ENCODE data around the gene DSTN. TPM values are rescaled to one million over a fixed set of nuclear protein-coding genes. Genes with fewer than 3 reads are reported as not detected.

The DSTN gene
- total and polyA plus RNA-seq, 4 donors, result 1,041 to 5,298 (median 2,110) TPM

GRCh38 chr20:17608701-17609497 lies 39.0 kb downstream of the DSTN start:
- Histone ChIP-seq H3K4me1 (ENCODE audit: control insufficient read depth in 1 of 2, insufficient read depth in 2 of 2, low read length in 2 of 2) (peaks cover 0 to 3% of the 10 kb centered on the region in 2 donors), H3K9me3 (ENCODE audit: control insufficient read depth, low read length) (no peaks in the 10 kb centered on the region), H3K27ac (ENCODE audit: low read depth in 1 of 2, low read length in 2 of 2) (no peak overlapping the region), H3K4me3 (ENCODE audit: low read length in 2 of 2) (no peak overlapping the region), H3K36me3 (ENCODE audit: control insufficient read depth in 1 of 2, insufficient read depth in 2 of 2, low read length in 1 of 2) (peaks cover 2 to 8% of the 10 kb centered on the region in 2 donors), H3K27me3 (ENCODE audit: control insufficient read depth in 1 of 2, insufficient read depth in 2 of 2, low read length in 1 of 2) (no peaks in the 10 kb centered on the region)
- intact Hi-C loops (cut with DNase I), result no loop called here
- no peak for ATAC-seq (ENCODE audit: low FRiP score)
- 60 to 63% methylated on average over 3 of the region's 3 CpGs for WGBS, 2 donors
- DNase-seq, result no peak

- ATAC-seq (ENCODE audit: low FRiP score), result no peak
- no peaks in the 10 kb centered on the region for H3K27me3 ChIP-seq (ENCODE audit: control insufficient read depth in 1 of 2, insufficient read depth in 2 of 2, low read length in 1 of 2)
- WGBS, 2 donors, result 57 to 65% methylated on average over 8 of the region's 8 CpGs
- no peaks in the 10 kb centered on the region for H3K9me3 ChIP-seq (ENCODE audit: control insufficient read depth, low read length)
- intact Hi-C loops (cut with DNase I), result loop anchor here (2.0 to 5.0 kb wide), 3 partner anchors 37 to 73 kb away; partner anchors contain the start of gene DSTN (in 1 of the 2)
- peaks cover 2 to 6% of the 10 kb centered on the region in 2 donors for H3K36me3 ChIP-seq (ENCODE audit: control insufficient read depth in 1 of 2, insufficient read depth in 2 of 2, low read length in 1 of 2)
- no peak for DNase-seq
- no peak overlapping the region for H3K4me3 ChIP-seq (ENCODE audit: low read length in 2 of 2)
- peaks cover 0 to 3% of the 10 kb centered on the region in 2 donors for H3K4me1 ChIP-seq (ENCODE audit: control insufficient read depth in 1 of 2, insufficient read depth in 2 of 2, low read length in 2 of 2)
- H3K27ac ChIP-seq (ENCODE audit: low read depth in 1 of 2, low read length in 2 of 2), result peak overlapping the region in 1 of 2 donors; percentile 34
These were observed 40.0 kb downstream of the DSTN start for GRCh38 chr20:17609811-17610377.

- Histone ChIP-seq H3K27ac (ENCODE audit: low read depth in 1 of 2, low read length in 2 of 2) (peak overlapping the region in 1 of 2 donors; percentile 14), H3K36me3 (ENCODE audit: control insufficient read depth in 1 of 2, insufficient read depth in 2 of 2, low read length in 1 of 2) (peaks cover 0 to 2% of the 10 kb centered on the region in 2 donors), H3K4me1 (ENCODE audit: control insufficient read depth in 1 of 2, insufficient read depth in 2 of 2, low read length in 2 of 2) (no peaks in the 10 kb centered on the region), H3K4me3 (ENCODE audit: low read length in 2 of 2) (no peak overlapping the region), H3K27me3 (ENCODE audit: control insufficient read depth in 1 of 2, insufficient read depth in 2 of 2, low read length in 1 of 2) (no peaks in the 10 kb centered on the region), H3K9me3 (ENCODE audit: control insufficient read depth, low read length) (no peaks in the 10 kb centered on the region)
- peak; percentile 68 to 77 for DNase-seq
- ATAC-seq (ENCODE audit: low FRiP score), result peak; percentile 1
- 33 to 34% methylated on average over 19 of the region's 19 CpGs for WGBS, 2 donors
- intact Hi-C loops (cut with DNase I), result loop anchor here (2.0 to 5.0 kb wide), 3 partner anchors 38 to 74 kb away; partner anchors contain the start of gene DSTN (in 1 of the 2)
These were observed 40.9 kb downstream of the DSTN start for GRCh38 chr20:17610566-17611289.

GRCh38 chr20:17611290-17611539 lies 41.3 kb downstream of the DSTN start:
- Histone ChIP-seq H3K27ac (ENCODE audit: low read depth in 1 of 2, low read length in 2 of 2) (peak overlapping the region in 1 of 2 donors; percentile 14), H3K9me3 (ENCODE audit: control insufficient read depth, low read length) (no peaks in the 10 kb centered on the region), H3K27me3 (ENCODE audit: control insufficient read depth in 1 of 2, insufficient read depth in 2 of 2, low read length in 1 of 2) (no peaks in the 10 kb centered on the region), H3K36me3 (ENCODE audit: control insufficient read depth in 1 of 2, insufficient read depth in 2 of 2, low read length in 1 of 2) (peaks cover 0 to 2% of the 10 kb centered on the region in 2 donors), H3K4me1 (ENCODE audit: control insufficient read depth in 1 of 2, insufficient read depth in 2 of 2, low read length in 2 of 2) (no peaks in the 10 kb centered on the region), H3K4me3 (ENCODE audit: low read length in 2 of 2) (no peak overlapping the region)
- ATAC-seq (ENCODE audit: low FRiP score) (peak; percentile 6), DNase-seq (no peak)
- intact Hi-C loops (cut with DNase I), result loop anchor here (2.0 to 5.0 kb wide), 3 partner anchors 38 to 74 kb away; partner anchors contain the start of gene DSTN (in 1 of the 2)
- WGBS, 2 donors, result 28 to 44% methylated on average over 6 of the region's 6 CpGs

- no peaks in the 10 kb centered on the region for H3K4me1 ChIP-seq (ENCODE audit: control insufficient read depth in 1 of 2, insufficient read depth in 2 of 2, low read length in 2 of 2)
- H3K4me3 ChIP-seq (ENCODE audit: low read length in 2 of 2), result no peak overlapping the region
- no peaks in the 10 kb centered on the region for H3K9me3 ChIP-seq (ENCODE audit: control insufficient read depth, low read length)
- H3K27ac ChIP-seq (ENCODE audit: low read depth in 1 of 2, low read length in 2 of 2), result peak overlapping the region; percentile 0 to 14
- WGBS, 2 donors, result 30 to 42% methylated on average over 23 to 26 of the region's 26 CpGs
- DNase-seq (peak; percentile 58 to 78), ATAC-seq (ENCODE audit: low FRiP score) (peak; percentile 13)
- no peaks in the 10 kb centered on the region for H3K27me3 ChIP-seq (ENCODE audit: control insufficient read depth in 1 of 2, insufficient read depth in 2 of 2, low read length in 1 of 2)
- peaks cover 0 to 2% of the 10 kb centered on the region in 2 donors for H3K36me3 ChIP-seq (ENCODE audit: control insufficient read depth in 1 of 2, insufficient read depth in 2 of 2, low read length in 1 of 2)
- intact Hi-C loops (cut with DNase I), result loop anchor here (2.0 to 5.0 kb wide), 4 partner anchors 39 to 81 kb away; partner anchors contain the start of genes BFSP1 (in 1 of the 2) and DSTN (in 1 of the 2)
These were observed 41.8 kb downstream of the DSTN start for GRCh38 chr20:17611540-17612286.

- intact Hi-C loops (cut with DNase I), result loop anchor here (2.0 to 5.0 kb wide), 2 partner anchors 40 to 82 kb away; partner anchors contain the start of genes BFSP1 (in 1 of the 2) and DSTN (in 1 of the 2)
- no peaks in the 10 kb centered on the region for H3K9me3 ChIP-seq (ENCODE audit: control insufficient read depth, low read length)
- ATAC-seq (ENCODE audit: low FRiP score), result peak; percentile 30
- no peak overlapping the region for H3K4me3 ChIP-seq (ENCODE audit: low read length in 2 of 2)
- no peaks in the 10 kb centered on the region for H3K27me3 ChIP-seq (ENCODE audit: control insufficient read depth in 1 of 2, insufficient read depth in 2 of 2, low read length in 1 of 2)
- peak; percentile 72 to 83 for DNase-seq
- peak overlapping the region; percentile 0 to 14 for H3K27ac ChIP-seq (ENCODE audit: low read depth in 1 of 2, low read length in 2 of 2)
- peaks cover 0 to 2% of the 10 kb centered on the region in 2 donors for H3K36me3 ChIP-seq (ENCODE audit: control insufficient read depth in 1 of 2, insufficient read depth in 2 of 2, low read length in 1 of 2)
- 11% methylated on average over 16 of the region's 16 CpGs for WGBS, 2 donors
- H3K4me1 ChIP-seq (ENCODE audit: control insufficient read depth in 1 of 2, insufficient read depth in 2 of 2, low read length in 2 of 2), result no peaks in the 10 kb centered on the region
These were observed 42.6 kb downstream of the DSTN start for GRCh38 chr20:17612287-17612991.

- intact Hi-C loops (cut with DNase I), result loop anchor here (2.0 to 5.0 kb wide), 2 partner anchors 41 to 82 kb away; partner anchors contain the start of genes BFSP1 (in 1 of the 2) and DSTN (in 1 of the 2)
- DNase-seq (no peak), ATAC-seq (ENCODE audit: low FRiP score) (no peak)
- WGBS, 2 donors, result 47 to 51% methylated on average over 7 of the region's 7 CpGs
- Histone ChIP-seq H3K4me1 (ENCODE audit: control insufficient read depth in 1 of 2, insufficient read depth in 2 of 2, low read length in 2 of 2) (no peaks in the 10 kb centered on the region), H3K36me3 (ENCODE audit: control insufficient read depth in 1 of 2, insufficient read depth in 2 of 2, low read length in 1 of 2) (peaks cover 0 to 2% of the 10 kb centered on the region in 2 donors), H3K27me3 (ENCODE audit: control insufficient read depth in 1 of 2, insufficient read depth in 2 of 2, low read length in 1 of 2) (no peaks in the 10 kb centered on the region), H3K27ac (ENCODE audit: low read depth in 1 of 2, low read length in 2 of 2) (peak overlapping the region in 1 of 2 donors; percentile 14), H3K9me3 (ENCODE audit: control insufficient read depth, low read length) (no peaks in the 10 kb centered on the region), H3K4me3 (ENCODE audit: low read length in 2 of 2) (no peak overlapping the region)
These were observed 43.1 kb downstream of the DSTN start for GRCh38 chr20:17612992-17613327.

All from aorta (tissue), 5 donors.